ENCODE data around the gene TBRG4.
"Not testable (repeated sequence)": the region's sequence is repeated elsewhere in the genome, so short reads cannot be mapped to it uniquely, and the experiment has no call there.

GRCh38 chr7:45153861-45154260, 42.4 kb upstream of the TBRG4 start:
- not testable (repeated sequence) for TF ChIP-seq CTCF, POLR2AphosphoS5 (IDR thresholded peaks at IDR 0.05)
